HG02610 (cell line): ENCODE data around the gene WBP4.
"Not testable (repeated sequence)": the region's sequence is repeated elsewhere in the genome, so short reads cannot be mapped to it uniquely, and the experiment has no call there.

Source experiments
- ATAC-seq: cut with Tn5 transposase; IDR thresholded peaks from one replicate; pipeline ENCODE4 v1.9.1; 2021; ENCODE audit warnings: mild to moderate bottlenecking, moderate library complexity; ENCODE audit not compliant: unreplicated experiment

The WBP4 gene

DNA sequence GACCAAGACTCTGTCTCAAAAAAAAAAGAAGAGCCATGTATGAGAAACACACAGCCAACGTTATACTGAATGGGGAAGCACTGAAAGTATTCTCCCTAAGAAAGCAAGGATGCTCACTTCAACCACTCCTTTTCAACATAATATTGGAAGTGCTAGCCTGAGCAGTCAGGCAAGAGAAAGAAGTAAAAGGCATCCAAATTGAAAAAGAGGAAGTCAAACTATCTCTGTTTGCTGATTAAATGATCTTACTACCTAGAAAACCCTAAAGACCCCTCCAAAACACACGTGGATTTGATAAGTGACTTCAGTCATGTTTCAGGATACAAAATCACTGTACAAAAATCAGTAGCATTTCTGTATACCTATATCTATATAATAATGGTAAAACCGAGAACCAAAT, 16.2 kb downstream of the WBP4 start:
- no peak for ATAC-seq

DNA sequence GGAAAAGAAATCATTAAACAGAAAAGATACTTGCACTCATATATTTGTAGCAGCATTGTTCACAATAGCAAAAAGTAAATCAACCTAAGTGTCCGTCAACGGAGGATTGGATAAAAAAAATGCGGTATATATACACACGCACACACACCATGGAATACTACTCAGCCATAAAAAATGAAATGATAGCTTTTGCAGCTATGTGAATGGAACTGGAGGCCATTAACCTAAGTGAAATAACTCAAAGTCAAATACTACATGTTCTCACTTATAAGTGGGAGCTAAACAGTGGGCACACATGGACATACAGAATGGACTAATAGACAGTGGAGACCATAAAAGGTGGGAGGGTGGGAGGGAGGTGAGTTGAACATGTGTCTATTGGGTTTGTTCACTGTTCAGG, 18.4 kb downstream of the WBP4 start:
- ATAC-seq: no peak

DNA sequence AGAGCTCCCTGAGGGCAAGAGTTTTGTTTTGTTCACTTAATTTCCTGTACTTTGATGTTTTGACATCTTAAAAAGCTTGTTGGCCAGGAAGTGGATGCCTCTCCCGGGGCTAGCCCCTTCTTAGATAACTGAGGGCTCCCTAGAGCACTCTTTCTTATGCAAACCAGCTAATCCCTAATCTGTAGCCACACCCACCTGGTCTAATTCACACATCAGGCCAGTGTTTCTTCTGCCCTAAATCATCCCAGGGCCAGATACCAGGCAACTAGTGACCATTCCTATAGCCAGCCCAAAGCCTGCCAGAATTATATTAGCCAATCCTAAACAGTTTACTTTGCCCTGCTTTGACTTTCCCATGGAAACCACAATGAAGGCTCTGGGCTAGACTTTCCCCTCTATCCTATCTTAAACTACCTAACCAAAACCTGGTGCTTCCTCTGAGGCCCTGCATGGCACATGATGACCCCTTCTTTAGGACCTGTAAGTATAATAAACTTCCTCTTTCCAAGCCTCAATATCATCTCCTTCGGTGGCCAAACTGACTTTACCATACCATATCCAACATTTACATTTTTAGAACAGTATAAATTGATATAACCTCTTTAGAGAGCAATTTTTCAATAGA, 24.8 kb downstream of the WBP4 start:
- no peak for ATAC-seq

DNA sequence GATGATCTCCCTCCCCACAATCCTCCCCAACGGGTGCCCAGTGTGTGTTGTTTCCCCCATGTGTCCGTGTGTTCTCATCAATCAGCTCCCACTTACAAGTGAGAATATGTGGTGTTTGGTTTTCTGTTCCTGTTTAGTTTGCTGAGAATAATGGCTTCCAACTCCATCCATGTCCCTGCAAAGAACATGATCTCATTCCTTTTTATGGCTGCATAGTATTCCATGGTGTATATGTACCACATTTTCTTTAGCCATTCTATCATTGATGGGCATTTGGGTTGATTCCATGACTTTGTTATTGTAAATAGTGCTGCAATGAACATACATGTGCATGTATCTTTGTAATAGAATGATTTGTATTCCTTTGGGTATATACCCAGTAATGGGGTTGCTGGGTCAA, 34.4 kb downstream of the WBP4 start:
- not testable (repeated sequence) for ATAC-seq

DNA sequence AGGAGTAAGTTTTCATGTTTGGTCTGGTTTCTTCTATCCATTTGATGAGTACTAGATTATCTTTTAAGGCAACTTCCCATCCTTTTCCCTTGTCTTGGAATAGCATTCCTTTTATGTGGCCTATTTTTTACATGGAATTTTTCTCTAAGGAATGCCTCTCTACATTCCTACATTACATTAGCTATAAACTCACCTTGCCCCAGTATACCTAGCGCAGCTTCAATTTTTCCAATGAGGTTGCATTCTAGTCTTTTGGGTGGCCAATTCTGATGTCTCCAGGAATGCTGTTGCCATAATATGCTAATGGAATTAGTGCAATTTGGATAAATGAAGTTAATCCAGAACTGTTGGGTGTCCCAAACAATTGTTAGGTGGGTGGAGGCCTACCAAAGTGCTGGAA, 37.5 kb downstream of the WBP4 start:
- no peak for ATAC-seq

DNA sequence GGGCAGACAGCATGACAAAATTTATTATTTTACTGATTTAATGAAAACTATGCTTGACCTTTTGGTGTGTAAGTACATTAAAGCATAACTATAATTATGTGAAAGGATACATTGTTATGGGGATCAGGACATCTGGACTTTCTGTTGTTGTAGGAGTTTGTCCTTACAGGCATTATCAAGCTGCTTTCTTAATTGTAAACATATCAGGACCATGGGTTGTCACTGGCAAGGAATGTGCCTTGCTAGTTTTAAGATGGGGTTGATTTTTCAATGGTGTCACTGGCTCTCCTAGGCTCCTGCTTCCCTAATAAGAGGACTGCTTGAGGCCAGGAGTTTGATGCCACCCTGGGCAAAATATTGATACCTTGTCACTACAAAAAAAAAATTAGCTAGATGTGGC, 38.7 kb downstream of the WBP4 start:
- no peak for ATAC-seq

DNA sequence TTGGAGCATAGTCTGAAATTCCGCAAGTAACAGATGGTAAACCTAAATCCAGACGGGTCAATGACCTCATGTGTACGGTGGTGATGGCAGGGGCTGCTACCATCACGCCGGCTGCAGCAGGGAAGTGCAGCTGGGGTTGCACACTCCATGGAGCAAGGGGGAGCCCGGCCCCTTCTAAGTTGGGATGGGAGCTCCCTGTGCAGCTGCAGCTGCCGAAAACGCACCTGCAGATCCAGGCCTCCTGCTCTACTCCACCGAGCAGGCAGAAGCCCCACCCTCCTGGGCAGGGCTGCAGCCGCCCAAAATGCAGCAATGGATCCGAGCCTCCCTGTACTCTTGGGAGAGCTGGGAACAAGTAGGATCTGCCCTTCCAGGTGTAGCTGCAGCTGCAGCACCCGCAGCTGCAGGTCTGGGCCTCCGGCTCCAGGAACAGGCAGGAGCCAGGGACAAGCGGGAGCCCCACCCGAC, 45.8 kb downstream of the WBP4 start:
- no peak for ATAC-seq

DNA sequence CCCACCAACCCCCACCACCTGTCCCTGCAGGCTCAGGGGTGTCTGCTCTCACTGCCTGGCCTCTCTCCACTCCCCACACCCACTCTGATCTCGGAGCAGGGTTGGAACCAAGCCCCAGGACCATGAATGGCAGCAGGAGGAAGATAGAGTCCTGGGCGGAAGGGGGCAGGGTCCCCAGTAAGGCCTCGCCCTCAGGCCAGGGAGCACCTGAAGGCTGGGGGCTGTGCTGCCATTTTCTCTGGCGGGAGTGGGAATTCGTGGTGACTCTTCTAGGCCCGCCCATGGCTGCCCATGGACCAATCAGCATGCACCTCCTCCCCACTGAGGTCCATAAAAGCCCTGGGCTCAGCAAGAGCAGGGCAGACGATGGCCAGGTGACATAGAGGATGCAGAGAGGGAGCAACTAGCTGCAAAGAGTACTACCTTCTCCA, 46.3 kb downstream of the WBP4 start:
- no peak for ATAC-seq

DNA sequence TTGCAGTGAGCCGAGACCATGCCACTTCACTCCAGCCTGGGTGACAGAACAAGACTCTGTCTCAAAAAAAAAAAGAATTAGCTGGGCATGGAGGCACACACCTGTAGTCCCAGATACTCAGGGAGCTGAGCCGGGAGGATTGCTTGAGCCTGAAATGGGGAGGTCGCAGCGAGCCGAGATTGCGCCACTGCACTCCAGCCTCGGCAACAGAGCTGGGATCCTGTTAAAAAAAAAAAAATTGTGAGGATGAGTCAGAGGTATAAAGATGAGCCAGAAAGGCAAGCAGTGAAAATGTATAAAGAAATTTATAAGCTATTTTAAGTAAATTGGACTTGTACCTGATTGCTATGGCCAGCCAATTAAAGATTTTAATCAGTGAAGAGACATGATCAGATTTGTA, 50.1 kb downstream of the WBP4 start:
- ATAC-seq: no peak

DNA sequence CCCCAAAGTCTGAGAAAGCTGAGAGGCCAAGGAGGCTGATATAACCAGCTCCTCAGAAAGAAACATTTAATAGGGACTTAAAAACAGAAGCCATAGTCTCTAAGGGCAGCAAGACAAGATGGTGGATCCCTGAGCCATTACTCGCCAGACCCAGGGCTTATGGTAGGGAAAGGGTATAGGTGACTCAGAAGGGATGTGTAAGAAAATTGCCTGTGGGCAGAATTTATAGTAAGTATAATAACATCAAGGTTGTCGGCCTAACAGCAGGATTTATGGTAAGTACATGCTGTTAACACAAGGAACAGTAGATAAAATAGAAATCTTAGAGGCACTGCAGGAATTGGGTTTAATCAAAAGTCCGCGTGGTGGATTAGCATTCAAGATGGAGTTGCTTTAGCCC, 56.6 kb downstream of the WBP4 start:
- ATAC-seq: no peak

DNA sequence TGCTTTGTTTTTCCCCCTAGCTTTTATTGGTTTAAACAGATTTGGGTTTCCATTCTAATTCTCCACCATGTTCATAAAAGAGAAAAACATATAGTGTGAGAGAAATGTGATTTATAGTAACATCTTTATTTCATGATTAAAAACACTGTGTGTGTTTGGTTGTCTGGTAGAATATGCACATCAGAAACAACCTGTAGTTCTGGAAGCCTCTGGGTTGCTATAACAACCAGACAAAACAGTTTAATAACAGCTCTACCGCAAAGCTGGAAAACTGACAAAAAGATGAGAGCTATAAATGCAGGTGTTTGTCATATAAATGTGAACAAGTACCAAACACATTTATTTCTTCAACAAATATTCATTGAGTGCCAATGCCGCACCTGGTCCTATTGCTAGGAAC, 61.5 kb downstream of the WBP4 start:
- ATAC-seq: no peak

DNA sequence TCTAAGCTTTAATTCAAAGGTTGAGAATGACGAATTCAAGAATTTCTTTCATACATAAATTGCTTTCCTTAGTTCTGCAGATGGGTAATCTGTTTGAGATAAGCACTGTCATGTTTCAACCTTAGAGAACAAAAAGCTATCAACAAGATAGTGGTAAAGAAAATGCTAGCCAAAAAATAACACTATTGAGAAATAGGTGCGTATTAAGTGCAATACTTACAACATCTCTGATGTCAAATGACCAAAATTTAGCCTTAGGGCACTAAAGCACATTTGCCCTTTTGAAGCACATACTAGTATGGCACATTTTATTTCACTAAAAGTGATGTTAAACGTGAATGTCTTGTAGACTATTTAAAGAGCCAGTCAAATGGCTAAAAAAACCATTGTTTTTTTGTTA, 66.4 kb downstream of the WBP4 start:
- no peak for ATAC-seq

DNA sequence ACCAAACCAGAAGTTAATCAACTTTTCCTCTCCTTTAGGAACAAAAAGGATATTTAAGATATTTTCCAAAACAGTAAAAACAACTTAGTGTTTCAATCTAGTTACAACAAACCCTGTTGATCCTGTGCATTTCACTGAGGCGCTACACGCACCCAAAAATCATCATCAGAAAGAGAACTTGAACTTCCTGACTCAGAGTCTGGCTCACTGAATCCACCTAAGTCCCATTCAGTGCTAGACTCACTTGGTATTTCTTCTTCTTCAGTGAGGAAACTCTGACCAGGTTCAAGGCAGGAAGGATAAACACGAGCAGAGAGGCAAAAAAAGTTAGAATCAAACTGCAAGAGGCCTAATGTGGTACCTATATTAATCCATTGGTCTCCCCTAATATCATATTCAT, 69.0 kb downstream of the WBP4 start:
- no peak for ATAC-seq

DNA sequence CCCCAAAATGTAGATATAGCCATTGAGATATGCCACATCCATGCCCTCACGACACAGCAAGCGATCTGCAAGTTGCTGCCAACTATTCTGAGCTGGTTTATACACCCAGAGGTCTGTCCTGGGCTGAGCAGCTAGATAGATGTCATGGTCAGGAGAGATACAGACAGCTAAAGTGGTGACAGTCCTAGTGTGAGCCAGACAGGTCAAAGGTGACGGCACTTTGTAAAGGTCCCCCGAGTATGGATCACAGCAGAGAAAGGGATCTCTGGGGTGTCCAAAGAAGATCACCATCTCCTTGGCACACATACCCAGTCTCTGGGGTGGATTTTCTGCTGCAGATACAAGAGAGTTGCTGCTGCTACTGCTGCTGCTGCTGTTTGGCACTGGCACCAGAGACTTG, 69.9 kb downstream of the WBP4 start:
- ATAC-seq: not testable (repeated sequence)

DNA sequence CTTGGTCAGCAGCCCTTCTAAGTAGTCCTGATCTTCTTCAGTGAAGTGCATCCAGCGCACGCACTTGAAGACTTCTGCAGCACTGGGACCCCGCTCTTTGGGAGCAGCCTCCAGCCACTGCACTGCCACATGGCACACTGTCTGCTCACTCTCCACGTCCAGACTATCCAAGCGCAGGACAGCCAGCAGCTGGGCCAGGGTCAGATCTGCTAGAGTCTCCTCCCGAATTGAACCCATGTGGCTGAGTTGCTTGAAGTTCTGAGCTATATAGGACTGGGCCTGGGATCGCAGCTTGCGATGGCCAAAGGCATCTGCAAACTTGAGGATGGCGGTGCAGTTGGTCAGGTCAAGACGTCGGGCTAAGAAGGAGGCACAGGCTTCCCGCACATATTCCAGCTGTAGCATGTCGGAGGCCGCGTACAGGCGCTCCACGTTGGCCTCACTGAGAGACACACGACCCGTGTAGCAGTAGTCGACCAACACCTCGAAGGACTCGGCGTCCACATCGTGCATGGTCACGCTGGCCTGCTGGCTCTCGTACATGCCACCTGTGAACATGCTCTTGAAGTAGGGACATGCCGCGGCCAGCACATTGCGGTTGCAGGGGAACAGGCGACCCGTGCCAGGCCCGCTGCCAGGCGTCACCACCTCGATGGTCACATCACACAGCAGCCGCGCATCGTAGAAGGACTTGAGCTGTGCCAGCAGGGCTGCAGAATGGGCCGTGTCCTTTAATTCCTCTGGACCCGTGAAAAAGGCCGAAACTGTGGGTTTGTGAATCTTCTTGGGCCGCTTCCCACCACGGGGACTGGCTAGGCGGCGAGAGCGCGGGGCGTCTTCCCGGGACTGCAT, 70.6 kb downstream of the WBP4 start:
- peak; percentile 3 for ATAC-seq

DNA sequence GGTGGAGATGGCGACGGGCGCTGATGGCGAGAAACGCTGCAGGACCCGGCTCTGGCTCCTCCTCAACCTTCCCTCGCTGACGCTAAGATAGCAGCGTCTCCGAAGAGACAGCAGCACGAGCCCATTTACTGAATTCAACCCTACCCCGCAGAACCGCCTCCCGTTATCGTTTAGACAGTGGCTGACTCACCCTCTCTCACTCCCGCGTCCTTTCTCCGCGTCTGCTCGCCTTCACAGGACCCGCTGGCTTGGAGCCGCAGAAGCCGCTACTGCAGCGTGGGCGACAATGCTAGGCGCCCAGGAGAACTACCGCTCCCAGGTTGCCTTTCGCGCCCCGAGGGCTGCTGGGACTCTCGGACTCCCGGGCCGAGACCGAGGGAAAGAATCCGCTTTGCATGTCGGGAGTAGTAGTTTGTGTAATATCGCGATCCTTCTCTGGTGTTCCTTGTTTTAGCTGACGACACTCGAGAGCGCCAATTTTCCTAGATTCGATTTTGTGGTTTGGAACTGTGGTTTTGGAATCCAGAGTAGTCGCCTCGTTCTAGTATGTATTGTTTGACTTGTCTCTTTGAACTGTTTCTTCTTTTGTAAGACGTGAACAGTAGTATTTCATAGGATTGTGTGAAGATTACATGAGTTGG, 71.3 kb downstream of the WBP4 start, which contains the start of gene KBTBD6:
KBTBD6 (minus strand) TSS at position 291 of the 641 bp plus-strand sequence. CDS start 291 bp downstream, outside the sequence.
- ATAC-seq: peak; percentile 98
